Endodermal cell (in vitro differentiated cells): ENCODE results near the gene SELENOS. TPM values are rescaled to one million over a fixed set of nuclear protein-coding genes. Genes with fewer than 3 reads are reported as not detected.
A peak's percentile ranks its signal among the peaks of the same experiment; 100 is the strongest.

Source experiments
- DNase-seq: peaks from one replicate; pipeline ENCODE4 v3.0.0-alpha.2; 2017
- H3K27ac ChIP-seq: 2 replicates; pipeline ENCODE4 v1.5.1; 2013; ENCODE audit warnings: mild to moderate bottlenecking, low read depth, low read length, moderate library complexity
- H3K27me3 ChIP-seq: 2 replicates; pipeline ENCODE4 v1.6.1; 2013; ENCODE audit warnings: mild to moderate bottlenecking, low read length, moderate library complexity; ENCODE audit not compliant: insufficient read depth, control insufficient read depth, poor library complexity, severe bottlenecking
- H3K36me3 ChIP-seq: 2 replicates; pipeline ENCODE4 v1.7.0; 2013; ENCODE audit warnings: mild to moderate bottlenecking, low read length, moderate library complexity; ENCODE audit not compliant: control insufficient read depth, insufficient read depth
- H3K4me1 ChIP-seq: one replicate; pipeline ENCODE4 v1.7.0; 2013; ENCODE audit warnings: low read length; ENCODE audit not compliant: control insufficient read depth, insufficient read depth
- H3K4me3 ChIP-seq: 2 replicates; pipeline ENCODE4 v1.5.1; 2013; ENCODE audit warnings: mild to moderate bottlenecking, low read length, moderate library complexity
- H3K9ac ChIP-seq: 2 replicates; pipeline ENCODE4 v1.6.1; 2013; ENCODE audit warnings: mild to moderate bottlenecking, low read length, moderate library complexity; ENCODE audit not compliant: poor library complexity, severe bottlenecking; ENCODE audit errors: extremely low read depth
- H3K9me3 ChIP-seq: 2 replicates; pipeline ENCODE4 v1.6.1; 2013; ENCODE audit warnings: mild to moderate bottlenecking, low read length, moderate library complexity; ENCODE audit not compliant: control insufficient read depth
- H3K27ac Mint-ChIP-seq: 2 replicates; pipeline ENCODE4 v1.8.0; 2020; ENCODE audit warnings: mixed read lengths
- H3K27me3 Mint-ChIP-seq: 2 replicates; pipeline ENCODE4 v1.8.0; 2021; ENCODE audit warnings: mild to moderate bottlenecking, mixed read lengths; ENCODE audit not compliant: insufficient read depth
- H3K36me3 Mint-ChIP-seq: 2 replicates; pipeline ENCODE4 v1.8.0; 2020; ENCODE audit warnings: low read depth, mixed read lengths
- H3K4me1 Mint-ChIP-seq: 2 replicates; pipeline ENCODE4 v1.8.0; 2020; ENCODE audit warnings: mixed read lengths
- H3K4me3 Mint-ChIP-seq: 2 replicates; pipeline ENCODE4 v1.8.0; 2020; ENCODE audit warnings: mild to moderate bottlenecking, moderate library complexity, mixed read lengths
- H3K9me3 Mint-ChIP-seq: 2 replicates; pipeline ENCODE4 v1.8.0; 2020; ENCODE audit warnings: mild to moderate bottlenecking, mixed read lengths
- WGBS, 2 experiments: methylation state at CpG; one replicate each; pipeline versions ENCODE4 v1.1.5 to v1.1.7; 2013; ENCODE audit warnings: missing lambda C conversion rate in 2 of 2, mixed read lengths in 1 of 2; ENCODE audit not compliant: insufficient coverage in 1 of 2, insufficient read length in 1 of 2; 5-methylcytosine and 5-hydroxymethylcytosine counted together
- total RNA-seq, 2 donors: library from RNA; stranded (reverse); fragmentation: NEBNext Ultra II Directional in 1 of 2; extraction: Animal tissue kit (Norgen Biotek cat#: 25700) in 1 of 2; gene quantifications; 2 replicates in 1 of 2; 3 replicates in 1 of 2; pipeline ENCODE4 v1.2.1, GENCODE V29; 2021
- TF ChIP-seq, protein P1 (sequence below): fragments of 200-600 bp; sonication (generic); conservative IDR thresholded peaks from 2 replicates; pipeline ENCODE4 v1.5.0; 2021; ENCODE audit warnings: antibody characterized with exemption, mild to moderate bottlenecking

SELENOS gene
- total RNA-seq, 2 donors from 2014 or later = 56.1 to 60.5 TPM

DNA sequence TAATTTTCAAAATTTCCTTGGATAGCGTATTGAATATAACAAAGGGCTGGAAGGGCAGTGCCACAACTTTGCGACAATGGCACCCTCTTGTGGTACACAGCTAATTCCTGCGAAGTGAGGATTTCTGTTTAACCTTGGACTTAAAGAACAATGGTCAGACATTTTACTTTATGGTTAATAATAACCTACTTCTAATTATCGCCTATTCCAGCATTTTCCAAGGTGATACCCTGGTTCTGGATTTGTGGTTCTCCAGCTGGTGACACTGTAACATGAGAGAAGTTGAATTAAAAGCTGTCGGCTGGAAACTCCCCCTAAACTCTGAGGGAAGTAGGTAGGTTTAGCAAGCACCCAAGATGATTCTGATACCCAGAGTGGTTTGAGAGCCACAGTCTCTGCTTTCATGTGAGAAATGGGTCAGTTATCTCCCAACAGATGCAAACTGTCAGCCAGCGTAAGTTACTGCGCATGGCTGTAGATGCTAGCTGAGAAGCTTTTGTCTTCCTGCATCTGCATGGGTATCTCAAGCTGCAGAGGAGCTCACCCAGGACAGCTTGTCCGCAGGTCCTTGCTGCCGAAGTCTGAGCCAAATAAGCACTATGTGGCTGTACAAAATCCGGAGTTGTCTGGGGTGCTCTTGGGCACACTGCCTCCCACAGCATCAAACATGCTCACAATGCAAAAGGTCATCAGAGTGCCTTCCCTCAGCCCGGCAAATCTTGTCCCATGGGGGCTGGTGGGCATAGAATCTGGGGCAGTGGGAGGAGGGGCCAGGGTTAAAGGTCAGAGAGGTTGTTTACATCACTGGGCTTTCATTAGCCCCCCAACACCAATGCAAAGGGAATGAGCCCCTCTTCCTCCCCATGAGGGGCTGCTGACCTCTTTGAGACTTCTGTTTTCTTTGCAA lies 18.8 kb downstream of the SELENOS start:
- no peak overlapping the region for H3K9ac ChIP-seq
- no peak overlapping the region for H3K27ac ChIP-seq
- TF ChIP-seq, protein P1, sequence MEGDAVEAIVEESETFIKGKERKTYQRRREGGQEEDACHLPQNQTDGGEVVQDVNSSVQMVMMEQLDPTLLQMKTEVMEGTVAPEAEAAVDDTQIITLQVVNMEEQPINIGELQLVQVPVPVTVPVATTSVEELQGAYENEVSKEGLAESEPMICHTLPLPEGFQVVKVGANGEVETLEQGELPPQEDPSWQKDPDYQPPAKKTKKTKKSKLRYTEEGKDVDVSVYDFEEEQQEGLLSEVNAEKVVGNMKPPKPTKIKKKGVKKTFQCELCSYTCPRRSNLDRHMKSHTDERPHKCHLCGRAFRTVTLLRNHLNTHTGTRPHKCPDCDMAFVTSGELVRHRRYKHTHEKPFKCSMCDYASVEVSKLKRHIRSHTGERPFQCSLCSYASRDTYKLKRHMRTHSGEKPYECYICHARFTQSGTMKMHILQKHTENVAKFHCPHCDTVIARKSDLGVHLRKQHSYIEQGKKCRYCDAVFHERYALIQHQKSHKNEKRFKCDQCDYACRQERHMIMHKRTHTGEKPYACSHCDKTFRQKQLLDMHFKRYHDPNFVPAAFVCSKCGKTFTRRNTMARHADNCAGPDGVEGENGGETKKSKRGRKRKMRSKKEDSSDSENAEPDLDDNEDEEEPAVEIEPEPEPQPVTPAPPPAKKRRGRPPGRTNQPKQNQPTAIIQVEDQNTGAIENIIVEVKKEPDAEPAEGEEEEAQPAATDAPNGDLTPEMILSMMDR = peak; percentile 96
- DNase-seq = peak; percentile 79
- Mint-ChIP-seq H3K4me3 (no peak overlapping the region), H3K36me3 (no peaks in the 10 kb centered on the region), H3K27ac (peak overlapping the region; percentile 75), H3K4me1 (peaks cover 3% of the 10 kb centered on the region), H3K27me3 (no peaks in the 10 kb centered on the region), H3K9me3 (no peaks in the 10 kb centered on the region)
- no peaks in the 10 kb centered on the region for H3K36me3 ChIP-seq
- H3K9me3 ChIP-seq = no peaks in the 10 kb centered on the region
- H3K4me3 ChIP-seq = no peak overlapping the region
- 55 to 57% methylated on average over 8 to 11 of the region's 11 CpGs for WGBS, 2 experiments
- H3K4me1 ChIP-seq = no peaks in the 10 kb centered on the region
- H3K27me3 ChIP-seq = no peaks in the 10 kb centered on the region

DNA sequence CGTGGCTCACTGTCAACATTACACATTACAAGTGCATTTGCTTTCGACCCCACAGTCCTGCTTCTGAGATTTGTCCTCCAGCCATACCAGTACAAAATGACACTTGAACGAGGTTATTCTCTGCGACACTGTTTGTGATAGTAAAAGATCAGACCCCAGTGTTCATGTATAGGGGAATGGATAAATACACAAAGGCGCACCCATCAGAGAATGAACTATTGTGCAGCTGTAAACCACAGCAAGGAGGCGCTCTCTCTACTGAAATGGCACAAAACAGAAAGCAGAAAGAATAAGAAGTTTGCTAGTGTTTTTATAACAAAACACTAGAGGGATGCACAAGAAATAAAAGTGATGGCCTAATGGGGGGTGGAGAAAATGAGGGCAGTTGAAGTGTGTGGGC lies 20.5 kb downstream of the SELENOS start:
- 94 to 95% methylated on average over 6 of the region's 6 CpGs for WGBS, 2 experiments
- TF ChIP-seq, protein P1 = peak; percentile 67
- no peak overlapping the region for H3K27ac Mint-ChIP-seq
- Histone ChIP-seq H3K9ac (no peak overlapping the region), H3K9me3 (no peaks in the 10 kb centered on the region), H3K4me3 (no peak overlapping the region), H3K36me3 (no peaks in the 10 kb centered on the region), H3K27me3 (no peaks in the 10 kb centered on the region), H3K4me1 (no peaks in the 10 kb centered on the region), H3K27ac (no peak overlapping the region)
- H3K36me3 Mint-ChIP-seq = no peaks in the 10 kb centered on the region
- no peaks in the 10 kb centered on the region for H3K27me3 Mint-ChIP-seq
- peaks cover 8% of the 10 kb centered on the region for H3K4me1 Mint-ChIP-seq
- H3K4me3 Mint-ChIP-seq = no peak overlapping the region
- DNase-seq = peak; percentile 38
- H3K9me3 Mint-ChIP-seq = no peaks in the 10 kb centered on the region

DNA sequence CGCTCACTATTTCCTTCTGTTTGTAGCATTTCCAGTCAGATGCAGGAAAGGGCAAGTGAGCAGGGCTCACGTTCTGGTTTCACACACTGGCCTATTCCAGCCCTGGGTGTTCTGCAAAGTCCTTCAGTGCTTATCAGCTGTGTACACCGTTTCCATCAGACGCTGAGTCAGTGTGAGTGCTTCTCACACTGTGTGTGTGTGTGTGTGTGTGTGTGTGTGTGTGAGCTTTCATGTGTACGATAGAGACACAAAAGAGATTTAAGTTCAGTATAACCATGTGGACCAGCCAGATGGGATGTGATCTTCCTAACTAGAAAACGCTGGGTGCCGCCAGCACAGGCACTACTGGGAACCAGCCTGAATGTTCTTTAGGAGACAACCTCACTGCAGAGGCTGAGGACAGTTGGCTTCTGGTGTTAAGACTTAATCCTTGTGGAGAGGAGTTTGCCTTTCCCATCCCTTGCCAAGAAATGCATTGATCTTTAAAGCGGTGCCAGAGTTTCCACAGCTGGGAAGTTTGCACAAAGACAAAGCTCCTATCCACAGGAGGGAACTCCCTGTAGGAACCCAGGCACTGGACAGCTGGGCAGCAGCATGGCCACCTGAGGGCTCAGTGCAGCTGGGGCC lies 21.6 kb downstream of the SELENOS start:
- Histone ChIP-seq H3K9me3 (no peaks in the 10 kb centered on the region), H3K27me3 (no peaks in the 10 kb centered on the region), H3K4me1 (no peaks in the 10 kb centered on the region), H3K9ac (no peak overlapping the region), H3K36me3 (no peaks in the 10 kb centered on the region), H3K4me3 (no peak overlapping the region), H3K27ac (no peak overlapping the region)
- TF ChIP-seq, protein P1 = no peak
- 76 to 85% methylated on average over 5 to 8 of the region's 8 CpGs for WGBS, 2 experiments
- Mint-ChIP-seq H3K27ac (no peak overlapping the region), H3K4me3 (no peak overlapping the region), H3K27me3 (no peaks in the 10 kb centered on the region), H3K9me3 (no peaks in the 10 kb centered on the region), H3K36me3 (no peaks in the 10 kb centered on the region), H3K4me1 (peaks cover 8% of the 10 kb centered on the region)
- DNase-seq = peak; percentile 38
